Peyer's patch (tissue), 4 donors: ENCODE measurements around the gene MND1.

Experiments used
- POLR2A ChIP-seq, 2 donors: fragments of 450-650 bp; IDR thresholded peaks; one replicate each; pipeline ENCODE4 v1.5.1; 2017; ENCODE audit warnings: antibody characterized with exemption in 2 of 2, mild to moderate bottlenecking in 2 of 2, moderate library complexity in 2 of 2
- TF ChIP-seq, protein P1 (sequence below), 6 experiments: fragments of 450-650 bp in 4 of 6; fragments of 200-600 bp in 2 of 6; sonication (generic) in 1 of 6; IDR thresholded peaks; one replicate each; pipeline ENCODE4 v1.5.1; 2017 to 2019; ENCODE audit warnings: antibody characterized with exemption in 6 of 6, mild to moderate bottlenecking in 3 of 6, moderate library complexity in 1 of 6

DNA sequence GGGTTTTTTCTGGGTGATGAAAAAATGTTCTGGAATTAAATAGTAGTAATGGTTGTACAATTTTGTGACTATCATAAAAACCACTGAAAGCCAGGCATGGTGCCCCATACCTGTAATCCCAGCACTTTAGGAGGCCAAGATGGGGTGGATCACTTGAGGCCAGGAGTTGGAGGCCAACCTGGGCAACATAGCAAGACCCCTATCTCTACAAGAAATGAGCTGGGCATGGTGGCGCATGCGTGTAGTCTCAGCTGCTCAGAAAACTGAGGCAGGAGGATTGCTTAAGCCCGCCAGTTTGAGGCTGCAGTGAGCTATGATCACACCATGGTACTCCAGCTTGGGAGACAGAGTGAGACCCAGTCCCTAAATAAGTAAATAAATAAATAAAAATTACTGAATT lies 63.4 kb downstream of the MND1 start:
- TF ChIP-seq, protein P1, sequence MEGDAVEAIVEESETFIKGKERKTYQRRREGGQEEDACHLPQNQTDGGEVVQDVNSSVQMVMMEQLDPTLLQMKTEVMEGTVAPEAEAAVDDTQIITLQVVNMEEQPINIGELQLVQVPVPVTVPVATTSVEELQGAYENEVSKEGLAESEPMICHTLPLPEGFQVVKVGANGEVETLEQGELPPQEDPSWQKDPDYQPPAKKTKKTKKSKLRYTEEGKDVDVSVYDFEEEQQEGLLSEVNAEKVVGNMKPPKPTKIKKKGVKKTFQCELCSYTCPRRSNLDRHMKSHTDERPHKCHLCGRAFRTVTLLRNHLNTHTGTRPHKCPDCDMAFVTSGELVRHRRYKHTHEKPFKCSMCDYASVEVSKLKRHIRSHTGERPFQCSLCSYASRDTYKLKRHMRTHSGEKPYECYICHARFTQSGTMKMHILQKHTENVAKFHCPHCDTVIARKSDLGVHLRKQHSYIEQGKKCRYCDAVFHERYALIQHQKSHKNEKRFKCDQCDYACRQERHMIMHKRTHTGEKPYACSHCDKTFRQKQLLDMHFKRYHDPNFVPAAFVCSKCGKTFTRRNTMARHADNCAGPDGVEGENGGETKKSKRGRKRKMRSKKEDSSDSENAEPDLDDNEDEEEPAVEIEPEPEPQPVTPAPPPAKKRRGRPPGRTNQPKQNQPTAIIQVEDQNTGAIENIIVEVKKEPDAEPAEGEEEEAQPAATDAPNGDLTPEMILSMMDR (IDR thresholded peaks at IDR 0.05) = no peak
- no peak for TF ChIP-seq POLR2A (IDR thresholded peaks at IDR 0.05)
